ENCODE results near the gene ITGB1.
"Not testable (repeated sequence)": the region's sequence is repeated elsewhere in the genome, so short reads cannot be mapped to it uniquely, and the experiment has no call there.

DNA sequence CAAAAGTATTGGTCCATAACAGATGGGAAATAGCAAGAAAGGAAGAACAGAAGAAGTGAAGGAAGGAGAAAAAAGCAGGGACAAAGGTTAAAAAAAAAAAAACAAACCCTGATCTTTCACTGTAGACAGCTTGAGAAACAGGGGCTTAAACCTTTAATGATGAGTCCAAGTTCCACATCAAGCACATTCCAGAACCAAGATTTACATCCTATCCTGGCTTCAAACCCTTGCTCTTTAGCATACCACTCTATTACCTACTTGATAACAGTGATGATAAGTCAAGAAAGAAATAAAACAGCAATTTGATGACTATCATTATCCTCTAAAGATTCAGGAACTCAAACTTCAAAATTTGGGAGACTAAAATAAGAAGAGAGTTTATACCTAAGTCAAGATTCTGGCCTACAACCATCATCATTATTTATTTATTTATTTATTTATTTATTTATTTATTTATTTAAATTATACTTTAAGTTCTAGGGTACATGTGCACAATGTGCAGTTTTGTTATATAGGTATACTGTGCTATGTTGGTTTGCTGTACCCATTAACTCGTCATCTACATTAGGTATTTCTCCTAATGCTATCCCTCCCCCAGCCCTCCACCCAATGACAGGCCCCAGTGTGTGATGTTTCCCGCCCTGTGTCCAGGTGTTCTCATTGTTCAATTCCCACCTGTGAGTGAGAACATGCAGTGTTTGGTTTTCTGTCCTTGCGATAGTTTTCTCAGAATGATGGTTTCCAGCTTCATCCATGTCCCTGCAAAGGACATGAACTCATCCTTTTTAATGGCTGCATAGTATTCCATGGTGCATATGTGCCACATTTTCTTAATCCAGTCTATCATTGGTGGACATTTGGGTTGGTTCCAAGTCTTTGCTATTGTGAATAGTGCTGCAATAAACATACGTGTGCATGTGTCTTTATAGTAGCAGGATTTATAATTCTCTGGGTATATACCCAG lies 20.1 kb upstream of the ITGB1 start:
- TF ChIP-seq, protein P1, sequence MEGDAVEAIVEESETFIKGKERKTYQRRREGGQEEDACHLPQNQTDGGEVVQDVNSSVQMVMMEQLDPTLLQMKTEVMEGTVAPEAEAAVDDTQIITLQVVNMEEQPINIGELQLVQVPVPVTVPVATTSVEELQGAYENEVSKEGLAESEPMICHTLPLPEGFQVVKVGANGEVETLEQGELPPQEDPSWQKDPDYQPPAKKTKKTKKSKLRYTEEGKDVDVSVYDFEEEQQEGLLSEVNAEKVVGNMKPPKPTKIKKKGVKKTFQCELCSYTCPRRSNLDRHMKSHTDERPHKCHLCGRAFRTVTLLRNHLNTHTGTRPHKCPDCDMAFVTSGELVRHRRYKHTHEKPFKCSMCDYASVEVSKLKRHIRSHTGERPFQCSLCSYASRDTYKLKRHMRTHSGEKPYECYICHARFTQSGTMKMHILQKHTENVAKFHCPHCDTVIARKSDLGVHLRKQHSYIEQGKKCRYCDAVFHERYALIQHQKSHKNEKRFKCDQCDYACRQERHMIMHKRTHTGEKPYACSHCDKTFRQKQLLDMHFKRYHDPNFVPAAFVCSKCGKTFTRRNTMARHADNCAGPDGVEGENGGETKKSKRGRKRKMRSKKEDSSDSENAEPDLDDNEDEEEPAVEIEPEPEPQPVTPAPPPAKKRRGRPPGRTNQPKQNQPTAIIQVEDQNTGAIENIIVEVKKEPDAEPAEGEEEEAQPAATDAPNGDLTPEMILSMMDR (conservative IDR thresholded peaks at IDR 0.05; ENCODE audit: low read depth in 2 of 2): not testable (repeated sequence)
- TF ChIP-seq, protein P2, sequence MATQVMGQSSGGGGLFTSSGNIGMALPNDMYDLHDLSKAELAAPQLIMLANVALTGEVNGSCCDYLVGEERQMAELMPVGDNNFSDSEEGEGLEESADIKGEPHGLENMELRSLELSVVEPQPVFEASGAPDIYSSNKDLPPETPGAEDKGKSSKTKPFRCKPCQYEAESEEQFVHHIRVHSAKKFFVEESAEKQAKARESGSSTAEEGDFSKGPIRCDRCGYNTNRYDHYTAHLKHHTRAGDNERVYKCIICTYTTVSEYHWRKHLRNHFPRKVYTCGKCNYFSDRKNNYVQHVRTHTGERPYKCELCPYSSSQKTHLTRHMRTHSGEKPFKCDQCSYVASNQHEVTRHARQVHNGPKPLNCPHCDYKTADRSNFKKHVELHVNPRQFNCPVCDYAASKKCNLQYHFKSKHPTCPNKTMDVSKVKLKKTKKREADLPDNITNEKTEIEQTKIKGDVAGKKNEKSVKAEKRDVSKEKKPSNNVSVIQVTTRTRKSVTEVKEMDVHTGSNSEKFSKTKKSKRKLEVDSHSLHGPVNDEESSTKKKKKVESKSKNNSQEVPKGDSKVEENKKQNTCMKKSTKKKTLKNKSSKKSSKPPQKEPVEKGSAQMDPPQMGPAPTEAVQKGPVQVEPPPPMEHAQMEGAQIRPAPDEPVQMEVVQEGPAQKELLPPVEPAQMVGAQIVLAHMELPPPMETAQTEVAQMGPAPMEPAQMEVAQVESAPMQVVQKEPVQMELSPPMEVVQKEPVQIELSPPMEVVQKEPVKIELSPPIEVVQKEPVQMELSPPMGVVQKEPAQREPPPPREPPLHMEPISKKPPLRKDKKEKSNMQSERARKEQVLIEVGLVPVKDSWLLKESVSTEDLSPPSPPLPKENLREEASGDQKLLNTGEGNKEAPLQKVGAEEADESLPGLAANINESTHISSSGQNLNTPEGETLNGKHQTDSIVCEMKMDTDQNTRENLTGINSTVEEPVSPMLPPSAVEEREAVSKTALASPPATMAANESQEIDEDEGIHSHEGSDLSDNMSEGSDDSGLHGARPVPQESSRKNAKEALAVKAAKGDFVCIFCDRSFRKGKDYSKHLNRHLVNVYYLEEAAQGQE (IDR thresholded peaks at IDR 0.05; ENCODE audit: unreplicated experiment): not testable (repeated sequence)
- not testable (repeated sequence) for TF ChIP-seq POLR2AphosphoS5 (IDR thresholded peaks at IDR 0.05; ENCODE audit: low read depth); EZH2 (IDR thresholded peaks at IDR 0.05; ENCODE audit: low read depth, unreplicated experiment); EZH2phosphoT487 (IDR thresholded peaks at IDR 0.05; ENCODE audit: unreplicated experiment); ZNF114 (CRISPR knock-in tag; IDR thresholded peaks at IDR 0.05); JUNB (IDR thresholded peaks at IDR 0.05; ENCODE audit: unreplicated experiment)
